H1 (cell line): Measurements from ENCODE around the gene IL18R1. TPM values are rescaled to one million over a fixed set of nuclear protein-coding genes. Genes with fewer than 3 reads are reported as not detected.

Source experiments
- CTCF ChIA-PET: fragments of 300-600 bp; sonication (Branson Sonifier 250); formaldehyde crosslinking; loops from one replicate; lab custom pipeline; 2021; ENCODE audit not compliant: partially characterized antibody; lab: Charles Lee
- POLR2A ChIA-PET: fragments of 300-600 bp; sonication (Branson Sonifier 250); formaldehyde crosslinking; loops from one replicate; lab custom pipeline; 2021; ENCODE audit warnings: inconsistent platforms; ENCODE audit not compliant: partially characterized antibody; lab: Charles Lee
- DNase-seq, 2 experiments: peaks; one replicate each; pipeline versions ENCODE4 v3.0.0 to v3.0.0-alpha.2; 2010 to 2022; ENCODE audit warnings: low spot score in 2 of 2, low read depth in 1 of 2, mixed read lengths in 1 of 2
- FAIRE-seq: peaks from 2 replicates; lab custom pipeline; 2011; peaks lifted over from hg19 to GRCh38; lab: Jason Lieb, UNC
- H2AFZ ChIP-seq: 2 replicates; pipeline ENCODE4 v1.8.1; 2012; ENCODE audit warnings: low read length, inconsistent platforms
- H2AK5ac ChIP-seq: 2 replicates; pipeline ENCODE4 v1.6.1; 2013; ENCODE audit warnings: low read depth, low read length
- H2BK120ac ChIP-seq: replicated peaks from 2 replicates; pipeline ENCODE3; 2013; ENCODE audit warnings: low read depth, low read length, inconsistent platforms
- H2BK12ac ChIP-seq: 2 replicates; pipeline ENCODE4 v1.6.1; 2013; ENCODE audit warnings: low read depth, low read length
- H2BK15ac ChIP-seq: 2 replicates; pipeline ENCODE4 v1.6.1; 2013; ENCODE audit warnings: low read length
- H2BK20ac ChIP-seq: 2 replicates; pipeline ENCODE4 v1.6.1; 2013; ENCODE audit warnings: low read length
- H2BK5ac ChIP-seq: 2 replicates; pipeline ENCODE4 v1.6.1; 2013; ENCODE audit warnings: low read depth, low read length
- H3K14ac ChIP-seq: 2 replicates; pipeline ENCODE4 v1.6.1; 2013; ENCODE audit warnings: inconsistent platforms; ENCODE audit not compliant: insufficient read length
- H3K18ac ChIP-seq: 2 replicates; pipeline ENCODE4 v1.6.1; 2013; ENCODE audit warnings: low read length; ENCODE audit errors: extremely low read depth
- H3K23ac ChIP-seq: 2 replicates; pipeline ENCODE4 v1.6.1; 2013; ENCODE audit warnings: inconsistent platforms; ENCODE audit not compliant: insufficient read length
- H3K23me2 ChIP-seq: 2 replicates; pipeline ENCODE4 v1.6.1; 2013; ENCODE audit warnings: low read depth, low read length
- H3K27ac ChIP-seq: 2 replicates; pipeline ENCODE4 v1.6.1; 2011; ENCODE audit warnings: low read depth, low read length, inconsistent platforms
- H3K27me3 ChIP-seq, 4 experiments: replicated peaks in 1 of 4; 1 replicate in 1 of 4; 2 replicates in 3 of 4; pipeline versions ENCODE4 v1.6.1 to v1.8.1; 2011 to 2013; ENCODE audit warnings: low read length in 3 of 4, mild to moderate bottlenecking in 3 of 4, inconsistent platforms in 2 of 4, mixed read lengths in 2 of 4, moderate library complexity in 1 of 4; ENCODE audit not compliant: control insufficient read depth in 3 of 4, insufficient read depth in 3 of 4; ENCODE audit errors: extremely low read depth in 1 of 4
- H3K36me3 ChIP-seq, 4 experiments: 2 replicates each; pipeline versions ENCODE4 v1.6.1 to v1.8.1; 2011 to 2013; ENCODE audit warnings: mild to moderate bottlenecking in 4 of 4, low read length in 3 of 4, moderate library complexity in 2 of 4, control low read depth in 1 of 4, inconsistent platforms in 1 of 4; ENCODE audit not compliant: insufficient read depth in 4 of 4, control insufficient read depth in 2 of 4
- H3K4ac ChIP-seq: replicated peaks from 2 replicates; pipeline ENCODE3; 2013; ENCODE audit warnings: low read length, low read depth, mixed read lengths, inconsistent platforms; ENCODE audit not compliant: insufficient read length
- H3K4me1 ChIP-seq, 4 experiments: replicated peaks in 1 of 4; 1 replicate in 1 of 4; 2 replicates in 3 of 4; pipeline versions ENCODE4 v1.6.1 to v1.8.1; 2011 to 2013; ENCODE audit warnings: low read length in 3 of 4, inconsistent platforms in 2 of 4, mixed read lengths in 1 of 4; ENCODE audit not compliant: insufficient read depth in 4 of 4, control insufficient read depth in 3 of 4
- H3K4me2 ChIP-seq, 2 experiments: 2 replicates each; pipeline versions ENCODE4 v1.6.1 to v1.8.1; 2011 to 2013; ENCODE audit warnings: low read depth in 2 of 2, low read length in 2 of 2, control low read depth in 1 of 2, inconsistent platforms in 1 of 2, mild to moderate bottlenecking in 1 of 2; ENCODE audit not compliant: insufficient read depth in 1 of 2
- H3K4me3 ChIP-seq, 4 experiments: fragments of 200-600, 300-600 bp in 1 of 4; sonication (generic), shearing (Covaris generic), sonication (Bioruptor Twin) in 1 of 4; 2 replicates each; pipeline versions ENCODE4 v1.5.1 to v1.8.1; 2011 to 2016; ENCODE audit warnings: low read length in 4 of 4, low read depth in 3 of 4, control low read depth in 2 of 4, inconsistent platforms in 2 of 4, mild to moderate bottlenecking in 2 of 4, mixed read lengths in 1 of 4, moderate library complexity in 1 of 4; ENCODE audit not compliant: insufficient read depth in 2 of 4; ENCODE audit errors: extremely low read depth in 1 of 4
- H3K56ac ChIP-seq: replicated peaks from 2 replicates; pipeline ENCODE3; 2013; ENCODE audit warnings: low read depth, mild to moderate bottlenecking, mixed read lengths, low read length, inconsistent platforms; ENCODE audit not compliant: insufficient read length
- H3K79me1 ChIP-seq: 2 replicates; pipeline ENCODE4 v1.6.1; 2013; ENCODE audit warnings: low read depth, low read length, control low read depth
- H3K79me2 ChIP-seq, 2 experiments: 2 replicates each; pipeline versions ENCODE4 v1.6.1 to v1.8.1; 2012 to 2013; ENCODE audit warnings: low read length in 2 of 2, mild to moderate bottlenecking in 2 of 2, inconsistent platforms in 1 of 2; ENCODE audit not compliant: insufficient read depth in 2 of 2, control insufficient read depth in 1 of 2
- H3K9ac ChIP-seq, 4 experiments: replicated peaks in 1 of 4; 1 replicate in 1 of 4; 2 replicates in 3 of 4; pipeline versions ENCODE4 v1.6.1 to v1.8.1; 2011 to 2013; ENCODE audit warnings: low read depth in 3 of 4, low read length in 3 of 4, control low read depth in 2 of 4, mild to moderate bottlenecking in 2 of 4, moderate library complexity in 2 of 4, inconsistent platforms in 1 of 4; ENCODE audit errors: extremely low read depth in 1 of 4
- H3K9me3 ChIP-seq, 2 experiments: 2 replicates each; pipeline versions ENCODE4 v1.6.1 to v1.8.1; 2012 to 2013; ENCODE audit warnings: mild to moderate bottlenecking in 2 of 2, moderate library complexity in 2 of 2, control low read depth in 1 of 2, inconsistent platforms in 1 of 2, low read depth in 1 of 2, low read length in 1 of 2, mixed read lengths in 1 of 2; ENCODE audit not compliant: insufficient read depth in 2 of 2
- H4K20me1 ChIP-seq, 2 experiments: replicated peaks in 1 of 2; 2 replicates each; pipeline versions ENCODE3 to v1.8.1; 2011 to 2013; ENCODE audit warnings: inconsistent platforms in 2 of 2, low read length in 2 of 2, mild to moderate bottlenecking in 1 of 2; ENCODE audit not compliant: insufficient read depth in 2 of 2, control insufficient read depth in 1 of 2
- H4K5ac ChIP-seq: 2 replicates; pipeline ENCODE4 v1.6.1; 2013; ENCODE audit warnings: low read length, low read depth, mixed read lengths, inconsistent platforms; ENCODE audit not compliant: insufficient read length
- H4K8ac ChIP-seq: 2 replicates; pipeline ENCODE4 v1.8.0; 2013; ENCODE audit warnings: mild to moderate bottlenecking, moderate library complexity, low read length, inconsistent platforms; ENCODE audit not compliant: insufficient read depth; ENCODE audit errors: extremely low read depth
- H4K91ac ChIP-seq: replicated peaks from 2 replicates; pipeline ENCODE3; 2013; ENCODE audit warnings: low read length, mixed read lengths, inconsistent platforms; ENCODE audit not compliant: insufficient read length
- EGR1 ChIP-seq: IDR thresholded peaks from 2 replicates; pipeline ENCODE4 v1.6.1; 2011; ENCODE audit warnings: low read depth, low read length, borderline replicate concordance
- EZH2 ChIP-seq: fragments of 200-600 bp; sonication (generic); IDR thresholded peaks from 2 replicates; pipeline ENCODE4 v1.7.1; 2012; ENCODE audit warnings: low read depth, mild to moderate bottlenecking, moderate library complexity, low read length, inconsistent platforms; ENCODE audit not compliant: severe bottlenecking
- FOSL1 ChIP-seq: IDR thresholded peaks from 2 replicates; pipeline ENCODE4 v1.6.1; 2011; ENCODE audit warnings: mild to moderate bottlenecking, low read depth, low read length, moderate library complexity; ENCODE audit not compliant: insufficient read depth
- HDAC6 ChIP-seq: IDR thresholded peaks from one replicate; pipeline ENCODE4 v1.7.1; 2012; ENCODE audit warnings: low read depth, mild to moderate bottlenecking, inconsistent platforms, low read length, moderate library complexity
- JUN ChIP-seq: IDR thresholded peaks from 2 replicates; pipeline ENCODE4 v1.6.1; 2011; ENCODE audit warnings: low read depth, mild to moderate bottlenecking, improper control_type of control experiment, low read length
- MAX ChIP-seq: IDR thresholded peaks from 2 replicates; pipeline ENCODE4 v1.6.1; 2012; ENCODE audit warnings: inconsistent platforms
- NRF1 ChIP-seq: IDR thresholded peaks from 2 replicates; pipeline ENCODE4 v1.6.1; 2011; ENCODE audit warnings: mild to moderate bottlenecking, low read depth, low read length, improper control_type of control experiment
- RNF2 ChIP-seq: fragments of 200-900, 300-1000 bp; sonication (generic); IDR thresholded peaks from 2 replicates; pipeline ENCODE4 v1.7.1; 2016; ENCODE audit warnings: borderline replicate concordance, low read depth, mild to moderate bottlenecking, antibody characterized with exemption, low read length; ENCODE audit not compliant: poor library complexity, severe bottlenecking; ENCODE audit errors: missing control alignments
- SP4 ChIP-seq: IDR thresholded peaks from 2 replicates; pipeline ENCODE4 v1.6.1; 2012; ENCODE audit warnings: low read length, inconsistent platforms
- TAF1 ChIP-seq: IDR thresholded peaks from 2 replicates; pipeline ENCODE4 v1.6.1; 2011; ENCODE audit warnings: mild to moderate bottlenecking, low read depth, low read length
- TAF7 ChIP-seq: optimal IDR thresholded peaks from 2 replicates; pipeline ENCODE3; 2011; ENCODE audit warnings: low read depth, mild to moderate bottlenecking, inconsistent platforms, low read length, moderate library complexity, borderline replicate concordance
- TBP ChIP-seq: IDR thresholded peaks from 2 replicates; pipeline ENCODE4 v1.6.1; 2011; ENCODE audit warnings: low read depth, low read length, improper control_type of control experiment
- TEAD4 ChIP-seq: IDR thresholded peaks from 2 replicates; pipeline ENCODE4 v1.6.1; 2012; ENCODE audit warnings: low read depth, low read length, inconsistent platforms, mixed read lengths
- YY1 ChIP-seq: IDR thresholded peaks from 2 replicates; pipeline ENCODE4 v1.6.1; 2011; ENCODE audit warnings: low read depth, mild to moderate bottlenecking, low read length
- WGBS, 2 experiments: shearing (Covaris generic) in 1 of 2; methylation state at CpG; one replicate each; pipeline versions ENCODE4 v1.1.6 to v1.1.7; 2013 to 2015; ENCODE audit warnings: low lambda C conversion rate in 2 of 2, mixed read lengths in 2 of 2, inconsistent platforms in 1 of 2, low coverage in 1 of 2, missing lambda C conversion rate in 1 of 2; ENCODE audit not compliant: insufficient replicate concordance in 2 of 2, insufficient coverage in 1 of 2, insufficient read length in 1 of 2; ENCODE audit errors: extremely low coverage in 1 of 2, missing lambda C conversion rate in 1 of 2; 5-methylcytosine and 5-hydroxymethylcytosine counted together
- polyA plus RNA-seq, 7 experiments: library from polyadenylated mRNA; depleted of rRNA in 3 of 7; stranded (reverse) in 5 of 7; unstranded in 2 of 7; fragments of >200 nt in 5 of 7; fragments of 200-250 nt in 2 of 7; gene quantifications; 1 replicate in 5 of 7; 2 replicates in 1 of 7; 4 replicates in 1 of 7; pipeline versions ENCODE4 v1.2.1 to v1.2.3, GENCODE V29; 2011 to 2013; ENCODE audit warnings: missing spikeins in 2 of 7, mixed read lengths in 2 of 7
- total RNA-seq: library from RNA; stranded (reverse); fragmentation: NEBNext Ultra II Directional; extraction: Animal tissue kit (Norgen Biotek cat#: 25700); gene quantifications from 2 replicates; pipeline ENCODE4 v1.2.1, GENCODE V29; 2021

Gene IL18R1
- total and polyA plus RNA-seq, 2 of the 8 experiments (the other 6 are each of a cell fraction or from before 2014, with no cell fraction given): 0.54 TPM; not detected in 1

DNA sequence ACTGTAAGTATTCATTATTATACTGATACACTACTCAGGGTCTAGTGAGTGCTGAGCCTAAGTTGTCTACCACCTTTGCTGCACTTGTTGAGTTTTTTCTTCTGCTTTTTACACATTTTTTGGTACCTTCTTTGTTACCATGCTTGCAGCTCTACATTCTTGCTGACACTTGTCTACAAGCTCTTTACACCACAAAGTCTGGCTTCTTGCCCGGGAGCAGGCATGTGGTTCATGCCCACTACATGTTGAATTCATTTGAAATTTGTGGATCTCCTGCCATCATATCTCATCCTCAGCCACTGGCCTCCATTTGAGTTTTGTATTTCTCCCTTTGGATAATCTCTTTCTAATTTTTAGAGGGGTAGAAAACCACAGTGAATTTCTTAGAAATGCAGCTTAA lies 29.9 kb downstream of the IL18R1 start:
- FAIRE-seq: no peak
- Histone ChIP-seq H4K8ac (no peak overlapping the region), H3K9ac (no peak overlapping the region), H2BK5ac (no peak overlapping the region), H3K27ac (no peak overlapping the region), H4K91ac (no peak overlapping the region), H3K9me3 (peaks cover 10 to 12% of the 10 kb centered on the region in 2 experiments; a peak in 2 of 4 replicates), H4K5ac (no peak overlapping the region), H3K23ac (no peak overlapping the region), H2AFZ (no peak overlapping the region), H3K14ac (no peak overlapping the region), H3K36me3 (no peaks in the 10 kb centered on the region; a peak in 1 of 8 replicates), H3K4me3 (no peak overlapping the region), H2BK12ac (no peak overlapping the region), H3K27me3 (no peaks in the 10 kb centered on the region), H3K56ac (no peak overlapping the region), H3K4me2 (no peak overlapping the region), H3K18ac (no peak overlapping the region), H3K79me1 (no peaks in the 10 kb centered on the region), H3K23me2 (no peaks in the 10 kb centered on the region; the same call in 1 of the 2 replicates), H2BK15ac (no peak overlapping the region), H3K4me1 (no peaks in the 10 kb centered on the region), H2AK5ac (no peak overlapping the region), H4K20me1 (no peaks in the 10 kb centered on the region), H3K4ac (no peak overlapping the region), H3K79me2 (no peaks in the 10 kb centered on the region), H2BK20ac (no peak overlapping the region), H2BK120ac (no peak overlapping the region)
- TF ChIP-seq TAF7 (no peak), RNF2 (no peak), TBP (no peak), EZH2 (no peak), MAX (no peak), EGR1 (no peak), TEAD4 (no peak), YY1 (no peak), FOSL1 (no peak), JUN (no peak), HDAC6 (no peak), NRF1 (no peak), TAF1 (no peak), SP4 (no peak)
- no peak for DNase-seq
- CTCF ChIA-PET: interaction anchor here (1.5 kb wide), 1 partner anchor 57 kb away, joined by 3 read pairs; no protein-coding TSS in a partner anchor
- POLR2A ChIA-PET: no interaction called here
- 95% methylated on average over 1 of the region's 1 CpG; no CpG with 5 or more reads in 1 of the 2 experiments for WGBS, 2 experiments
